Parathyroid adenoma (tissue), 2 donors: ENCODE data around the gene AP3M1.

Experiments used
- H2AFZ ChIP-seq: fragments of 300-600 bp; sonication (generic); one replicate; pipeline ENCODE4 v1.7.0; 2017; ENCODE audit warnings: antibody characterized with exemption, mild to moderate bottlenecking
- H3K27ac ChIP-seq: fragments of 300-600 bp; sonication (generic); one replicate; pipeline ENCODE4 v1.7.0; 2017
- H3K27me3 ChIP-seq: fragments of 300-600 bp; sonication (generic); one replicate; pipeline ENCODE4 v1.7.0; 2017; ENCODE audit warnings: low read length; ENCODE audit not compliant: control insufficient read depth, insufficient read depth
- H3K36me3 ChIP-seq: fragments of 300-600 bp; sonication (generic); one replicate; pipeline ENCODE4 v1.7.0; 2017; ENCODE audit warnings: low read length; ENCODE audit not compliant: control insufficient read depth, insufficient read depth
- H3K4me1 ChIP-seq: fragments of 300-600 bp; sonication (generic); one replicate; pipeline ENCODE4 v1.7.0; 2017; ENCODE audit warnings: control low read depth
- H3K4me2 ChIP-seq: fragments of 300-600 bp; sonication (generic); one replicate; pipeline ENCODE4 v1.7.0; 2017; ENCODE audit warnings: low read length
- H3K4me3 ChIP-seq: fragments of 300-600 bp; sonication (generic); one replicate; pipeline ENCODE4 v1.7.0; 2017; ENCODE audit warnings: low read depth, low read length
- H3K79me2 ChIP-seq: fragments of 300-600 bp; sonication (generic); one replicate; pipeline ENCODE4 v1.7.0; 2017; ENCODE audit warnings: control low read depth
- H3K9ac ChIP-seq: fragments of 300-600 bp; sonication (generic); one replicate; pipeline ENCODE4 v1.7.0; 2017; ENCODE audit warnings: mild to moderate bottlenecking
- H3K9me3 ChIP-seq: fragments of 300-600 bp; sonication (generic); one replicate; pipeline ENCODE4 v1.7.0; 2017; ENCODE audit warnings: low read length; ENCODE audit not compliant: control insufficient read depth
- TF ChIP-seq, protein P1 (sequence below): fragments of 300-600 bp; sonication (generic); IDR thresholded peaks from one replicate; pipeline ENCODE4 v1.7.0; 2017; ENCODE audit warnings: antibody characterized with exemption, mild to moderate bottlenecking
- donor health status: primary hyperparathyroidism.

The AP3M1 gene

DNA sequence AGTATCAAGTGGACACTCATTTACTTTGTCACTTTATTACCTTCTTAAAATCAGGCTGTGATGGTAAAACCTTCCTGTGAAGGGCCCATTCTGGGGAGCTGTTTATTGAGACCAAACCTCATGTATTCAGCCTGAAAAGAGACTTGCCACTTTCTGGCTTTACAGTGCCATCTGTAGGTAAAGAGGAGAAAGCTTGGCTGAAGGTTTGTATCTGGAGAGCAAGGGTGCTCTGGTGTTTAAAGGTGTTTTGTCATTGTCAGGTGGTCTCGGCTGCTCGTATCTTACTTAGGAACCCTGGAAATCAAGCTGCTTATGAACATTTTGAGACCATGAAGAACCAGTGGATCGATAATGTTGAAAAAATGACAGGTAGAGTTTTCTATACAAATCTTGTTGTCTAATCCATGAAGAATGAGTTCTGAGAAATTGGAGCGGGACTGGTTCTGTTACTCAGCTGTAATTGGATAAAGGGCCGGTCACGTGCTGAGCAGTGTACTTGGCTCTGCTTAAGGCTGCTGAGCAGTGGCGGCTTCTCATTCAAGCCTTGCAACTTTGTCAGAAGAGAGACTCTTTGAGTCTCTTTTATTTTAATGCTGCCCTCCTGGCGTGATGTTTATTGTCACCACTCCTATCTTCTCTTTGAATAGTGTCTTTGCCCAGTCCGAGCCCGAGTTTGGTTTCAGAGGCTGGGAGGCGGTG is 46.9 kb downstream of the AP3M1 start:
- no peak overlapping the region for H3K27ac ChIP-seq
- peaks cover 8% of the 10 kb centered on the region for H3K4me1 ChIP-seq
- H3K4me2 ChIP-seq: no peak overlapping the region
- H3K27me3 ChIP-seq: no peaks in the 10 kb centered on the region
- no peak overlapping the region for H3K9ac ChIP-seq
- TF ChIP-seq, protein P1, sequence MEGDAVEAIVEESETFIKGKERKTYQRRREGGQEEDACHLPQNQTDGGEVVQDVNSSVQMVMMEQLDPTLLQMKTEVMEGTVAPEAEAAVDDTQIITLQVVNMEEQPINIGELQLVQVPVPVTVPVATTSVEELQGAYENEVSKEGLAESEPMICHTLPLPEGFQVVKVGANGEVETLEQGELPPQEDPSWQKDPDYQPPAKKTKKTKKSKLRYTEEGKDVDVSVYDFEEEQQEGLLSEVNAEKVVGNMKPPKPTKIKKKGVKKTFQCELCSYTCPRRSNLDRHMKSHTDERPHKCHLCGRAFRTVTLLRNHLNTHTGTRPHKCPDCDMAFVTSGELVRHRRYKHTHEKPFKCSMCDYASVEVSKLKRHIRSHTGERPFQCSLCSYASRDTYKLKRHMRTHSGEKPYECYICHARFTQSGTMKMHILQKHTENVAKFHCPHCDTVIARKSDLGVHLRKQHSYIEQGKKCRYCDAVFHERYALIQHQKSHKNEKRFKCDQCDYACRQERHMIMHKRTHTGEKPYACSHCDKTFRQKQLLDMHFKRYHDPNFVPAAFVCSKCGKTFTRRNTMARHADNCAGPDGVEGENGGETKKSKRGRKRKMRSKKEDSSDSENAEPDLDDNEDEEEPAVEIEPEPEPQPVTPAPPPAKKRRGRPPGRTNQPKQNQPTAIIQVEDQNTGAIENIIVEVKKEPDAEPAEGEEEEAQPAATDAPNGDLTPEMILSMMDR: no peak
- H2AFZ ChIP-seq: no peak overlapping the region
- H3K9me3 ChIP-seq: no peaks in the 10 kb centered on the region
- H3K4me3 ChIP-seq: no peak overlapping the region
- no peaks in the 10 kb centered on the region for H3K36me3 ChIP-seq
- no peaks in the 10 kb centered on the region for H3K79me2 ChIP-seq

DNA sequence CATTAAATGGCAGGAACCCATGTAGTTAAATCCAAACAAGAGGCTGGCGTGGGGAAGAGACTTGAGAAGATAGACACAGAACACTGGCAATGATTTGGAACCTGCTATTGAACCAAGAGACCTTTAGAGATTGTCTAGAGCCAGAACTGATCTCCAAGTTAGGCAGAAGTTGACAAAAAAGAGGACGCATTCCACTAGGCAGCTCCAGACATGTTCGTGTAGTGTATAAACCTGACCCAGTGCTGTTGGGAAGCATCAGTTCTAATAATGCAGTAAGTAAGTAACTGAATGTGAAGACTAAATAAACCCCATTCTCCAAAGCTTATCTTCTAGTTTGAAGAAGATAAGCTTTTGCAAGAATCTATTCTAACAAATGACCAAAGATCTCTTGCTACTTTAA is 50.8 kb downstream of the AP3M1 start:
- no peak overlapping the region for H3K4me2 ChIP-seq
- H3K9ac ChIP-seq: no peak overlapping the region
- H3K27ac ChIP-seq: no peak overlapping the region
- no peak overlapping the region for H3K4me3 ChIP-seq
- H3K9me3 ChIP-seq: no peaks in the 10 kb centered on the region
- peaks cover 14% of the 10 kb centered on the region for H3K4me1 ChIP-seq
- TF ChIP-seq, protein P1: no peak
- H3K36me3 ChIP-seq: no peaks in the 10 kb centered on the region
- no peaks in the 10 kb centered on the region for H3K79me2 ChIP-seq
- H2AFZ ChIP-seq: no peak overlapping the region
- no peaks in the 10 kb centered on the region for H3K27me3 ChIP-seq

DNA sequence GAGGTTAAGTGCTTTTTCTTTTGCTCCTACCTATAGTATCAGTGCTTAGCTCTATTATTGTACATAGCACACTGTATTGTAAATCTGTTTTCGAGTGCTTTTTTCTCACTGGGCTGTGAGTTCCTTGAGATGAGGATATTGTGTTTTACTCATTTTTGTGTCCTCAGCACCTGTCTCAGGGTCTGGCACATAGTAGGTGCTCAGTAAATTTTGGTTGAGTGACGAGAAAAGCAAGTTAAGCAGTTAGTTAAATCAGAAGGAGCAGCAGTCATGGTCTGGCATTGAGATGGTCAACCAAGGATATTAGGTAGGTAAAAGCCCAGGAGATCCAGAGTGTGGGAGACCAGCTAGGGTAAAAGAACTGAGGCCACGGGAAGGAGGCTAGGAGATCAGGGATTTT is 51.2 kb downstream of the AP3M1 start:
- TF ChIP-seq, protein P1: no peak
- Histone ChIP-seq H3K9ac (no peak overlapping the region), H3K9me3 (no peaks in the 10 kb centered on the region), H3K4me2 (no peak overlapping the region), H3K27ac (no peak overlapping the region), H3K4me1 (peaks cover 14% of the 10 kb centered on the region), H3K79me2 (no peaks in the 10 kb centered on the region), H2AFZ (no peak overlapping the region), H3K36me3 (no peaks in the 10 kb centered on the region), H3K27me3 (no peaks in the 10 kb centered on the region), H3K4me3 (no peak overlapping the region)

DNA sequence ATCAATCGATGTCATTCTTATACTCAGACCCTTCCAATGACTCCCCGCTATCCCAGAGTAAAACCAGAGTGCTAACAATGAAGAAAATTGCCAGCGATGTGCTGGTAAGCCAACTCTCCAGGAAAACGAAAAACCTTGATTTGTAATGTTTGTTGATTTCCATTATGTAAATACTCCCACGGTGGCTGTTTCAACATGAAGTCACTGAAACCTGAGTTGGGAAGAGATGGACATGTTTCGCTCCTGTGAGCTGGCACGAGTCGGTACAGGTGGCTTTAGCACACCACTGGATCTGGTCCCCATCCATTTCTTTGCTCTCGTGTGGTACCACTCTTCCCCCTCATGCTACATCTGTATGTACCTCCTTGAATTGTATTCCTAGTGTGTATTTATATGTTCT is 52.9 kb downstream of the AP3M1 start:
- no peak overlapping the region for H3K27ac ChIP-seq
- no peak overlapping the region for H3K4me2 ChIP-seq
- peaks cover 14% of the 10 kb centered on the region for H3K4me1 ChIP-seq
- no peak overlapping the region for H2AFZ ChIP-seq
- H3K27me3 ChIP-seq: no peaks in the 10 kb centered on the region
- no peak overlapping the region for H3K9ac ChIP-seq
- no peak overlapping the region for H3K4me3 ChIP-seq
- H3K9me3 ChIP-seq: no peaks in the 10 kb centered on the region
- H3K36me3 ChIP-seq: no peaks in the 10 kb centered on the region
- no peaks in the 10 kb centered on the region for H3K79me2 ChIP-seq
- TF ChIP-seq, protein P1: no peak

DNA sequence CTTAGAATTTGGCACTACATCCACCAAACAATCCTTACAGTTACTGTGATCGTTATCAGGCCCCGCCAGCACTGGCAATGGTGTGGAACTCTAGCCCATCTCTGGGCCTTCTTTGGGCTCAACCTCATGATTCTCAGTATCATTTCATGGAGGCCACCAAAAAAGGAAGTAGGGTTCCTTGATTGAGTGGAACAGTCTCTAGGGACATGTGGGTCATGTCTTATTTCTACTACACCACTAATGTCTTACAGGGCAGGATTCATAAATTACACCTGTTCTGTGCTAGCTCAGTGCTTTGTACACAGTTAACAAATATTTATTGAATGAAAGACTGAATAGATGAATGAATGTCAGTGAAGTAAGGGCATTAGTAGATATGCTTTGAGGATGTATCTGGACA is 53.9 kb downstream of the AP3M1 start:
- no peak overlapping the region for H3K9ac ChIP-seq
- TF ChIP-seq, protein P1: no peak
- H3K27ac ChIP-seq: no peak overlapping the region
- H3K27me3 ChIP-seq: no peaks in the 10 kb centered on the region
- no peak overlapping the region for H3K4me3 ChIP-seq
- H3K79me2 ChIP-seq: no peaks in the 10 kb centered on the region
- peaks cover 14% of the 10 kb centered on the region for H3K4me1 ChIP-seq
- H3K36me3 ChIP-seq: no peaks in the 10 kb centered on the region
- H3K9me3 ChIP-seq: no peaks in the 10 kb centered on the region
- H3K4me2 ChIP-seq: no peak overlapping the region
- H2AFZ ChIP-seq: no peak overlapping the region
